ENCODE measurements around the gene DPP4.

DNA sequence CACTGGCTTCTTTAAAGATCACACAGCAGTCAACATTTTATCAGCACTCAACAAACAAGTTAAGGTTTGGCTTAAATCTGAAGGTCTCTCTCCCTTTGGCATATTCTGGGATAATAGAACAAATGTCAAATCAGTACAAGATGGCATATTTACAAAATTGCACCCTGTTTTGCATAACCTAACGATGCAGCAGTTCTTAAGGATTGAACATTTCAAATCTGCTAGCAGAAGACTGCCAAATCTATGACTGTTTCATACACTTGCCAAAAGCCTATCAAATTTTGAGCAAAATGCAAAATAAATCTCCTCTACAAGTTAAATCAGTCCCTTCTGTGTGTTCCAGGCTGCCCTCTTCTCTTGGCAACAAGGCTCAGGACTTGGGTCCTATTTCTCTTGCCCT is 73.6 kb downstream of the DPP4 start:
- TF ChIP-seq, protein P1, sequence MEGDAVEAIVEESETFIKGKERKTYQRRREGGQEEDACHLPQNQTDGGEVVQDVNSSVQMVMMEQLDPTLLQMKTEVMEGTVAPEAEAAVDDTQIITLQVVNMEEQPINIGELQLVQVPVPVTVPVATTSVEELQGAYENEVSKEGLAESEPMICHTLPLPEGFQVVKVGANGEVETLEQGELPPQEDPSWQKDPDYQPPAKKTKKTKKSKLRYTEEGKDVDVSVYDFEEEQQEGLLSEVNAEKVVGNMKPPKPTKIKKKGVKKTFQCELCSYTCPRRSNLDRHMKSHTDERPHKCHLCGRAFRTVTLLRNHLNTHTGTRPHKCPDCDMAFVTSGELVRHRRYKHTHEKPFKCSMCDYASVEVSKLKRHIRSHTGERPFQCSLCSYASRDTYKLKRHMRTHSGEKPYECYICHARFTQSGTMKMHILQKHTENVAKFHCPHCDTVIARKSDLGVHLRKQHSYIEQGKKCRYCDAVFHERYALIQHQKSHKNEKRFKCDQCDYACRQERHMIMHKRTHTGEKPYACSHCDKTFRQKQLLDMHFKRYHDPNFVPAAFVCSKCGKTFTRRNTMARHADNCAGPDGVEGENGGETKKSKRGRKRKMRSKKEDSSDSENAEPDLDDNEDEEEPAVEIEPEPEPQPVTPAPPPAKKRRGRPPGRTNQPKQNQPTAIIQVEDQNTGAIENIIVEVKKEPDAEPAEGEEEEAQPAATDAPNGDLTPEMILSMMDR (IDR thresholded peaks at IDR 0.05; ENCODE audit: poor library complexity, severe bottlenecking) = no peak
- TF ChIP-seq EZH2 (IDR thresholded peaks at IDR 0.05; ENCODE audit: borderline replicate concordance, insufficient read depth, low read length, poor library complexity, severe bottlenecking) (no peak), POLR2AphosphoS5 (IDR thresholded peaks at IDR 0.05) (no peak), TAF1 (IDR thresholded peaks at IDR 0.05; ENCODE audit: low read depth) (no peak), MXI1 (conservative IDR thresholded peaks at IDR 0.05; ENCODE audit: poor library complexity, severe bottlenecking) (no peak), RAD21 (conservative IDR thresholded peaks at IDR 0.05) (no peak)

Data from neural cell (in vitro differentiated cells).